ENCODE measurements around the gene KCMF1. TPM values are rescaled to one million over a fixed set of nuclear protein-coding genes. Genes with fewer than 3 reads are reported as not detected.
A peak's percentile ranks its signal among the peaks of the same experiment; 100 is the strongest.

Gene KCMF1
- polyA plus RNA-seq, 1 experiment = 121 TPM

- Histone ChIP-seq H3K9me3 (ENCODE audit: control insufficient read depth, insufficient read depth, low read length) (no peaks in the 10 kb centered on the region), H3K27me3 (ENCODE audit: control insufficient read depth, insufficient read depth, low read length) (peaks cover 11% of the 10 kb centered on the region), H3K27ac (ENCODE audit: low read depth, low read length) (no peak overlapping the region), H3K4me3 (ENCODE audit: low read depth, low read length) (no peak overlapping the region)
- ChIA-PET POLR2A (interaction anchor here (0.7 kb wide), 1 partner anchor 28 kb away, joined by 7 read pairs; no protein-coding TSS in a partner anchor), CTCF (interaction anchor here (0.9 kb wide), 1 partner anchor 37 kb away, joined by 3 read pairs; no protein-coding TSS in a partner anchor)
- no peak for DNase-seq (ENCODE audit: low read depth, low spot score)
- TF ChIP-seq CTCF (IDR thresholded peaks at IDR 0.05; ENCODE audit: low read depth, low read length) = no peak
Observed at GRCh38 chr2:85095094-85095493, 124.1 kb downstream of the KCMF1 start.

- Histone ChIP-seq H3K4me3 (ENCODE audit: low read depth, low read length) (no peak overlapping the region), H3K27ac (ENCODE audit: low read depth, low read length) (no peak overlapping the region), H3K27me3 (ENCODE audit: control insufficient read depth, insufficient read depth, low read length) (peaks cover 4% of the 10 kb centered on the region), H3K9me3 (ENCODE audit: control insufficient read depth, insufficient read depth, low read length) (no peaks in the 10 kb centered on the region)
- TF ChIP-seq CTCF (IDR thresholded peaks at IDR 0.05; ENCODE audit: low read depth, low read length) = no peak
- POLR2A ChIA-PET = no interaction called here
- CTCF ChIA-PET = interaction anchor here (1.3 kb wide), 1 partner anchor 204 kb away, joined by 6 read pairs; no protein-coding TSS in a partner anchor
- DNase-seq (ENCODE audit: low read depth, low spot score) = no peak
Observed at GRCh38 chr2:85096616-85097015, 125.7 kb downstream of the KCMF1 start.

GRCh38 chr2:85104228-85104627 lies 133.3 kb downstream of the KCMF1 start:
- no peak for TF ChIP-seq CTCF (IDR thresholded peaks at IDR 0.05; ENCODE audit: low read depth, low read length)
- POLR2A ChIA-PET = no interaction called here

GRCh38 chr2:85106489-85107180 lies 135.7 kb downstream of the KCMF1 start:
- ChIA-PET CTCF (no interaction called here), POLR2A (no interaction called here)
- DNase-seq (ENCODE audit: low read depth, low spot score) = peak; percentile 47

More at GRCh38 chr2:85104228-85104627, 133.3 kb downstream of the KCMF1 start:
- Histone ChIP-seq H3K4me3 (ENCODE audit: low read depth, low read length) (no peak overlapping the region), H3K27ac (ENCODE audit: low read depth, low read length) (no peak overlapping the region), H3K9me3 (ENCODE audit: control insufficient read depth, insufficient read depth, low read length) (no peaks in the 10 kb centered on the region), H3K27me3 (ENCODE audit: control insufficient read depth, insufficient read depth, low read length) (no peaks in the 10 kb centered on the region)
- CTCF ChIA-PET = interaction anchor here (0.7 to 1.6 kb wide), 3 partner anchors 37 to 196 kb away, joined by 3 to 9 read pairs (median 3); no protein-coding TSS in a partner anchor
- DNase-seq (ENCODE audit: low read depth, low spot score) = no peak

More at GRCh38 chr2:85106489-85107180, 135.7 kb downstream of the KCMF1 start:
- no peak overlapping the region for H3K4me3 ChIP-seq (ENCODE audit: low read depth, low read length)
- no peak for TF ChIP-seq CTCF (IDR thresholded peaks at IDR 0.05; ENCODE audit: low read depth, low read length)
- H3K9me3 ChIP-seq (ENCODE audit: control insufficient read depth, insufficient read depth, low read length) = no peaks in the 10 kb centered on the region
- no peak overlapping the region for H3K27ac ChIP-seq (ENCODE audit: low read depth, low read length)
- no peaks in the 10 kb centered on the region for H3K27me3 ChIP-seq (ENCODE audit: control insufficient read depth, insufficient read depth, low read length)

Small RNA genes lying within 50 kb of the gene (small RNA-seq; reads per million reads assigned to genes)
- not detected for gene AC078974.1 (ENCODE audit: insufficient read length, low read depth)

Other genes with a start within 250 kb of the KCMF1 start
- gene TRABD2A, start 90.1 kb upstream of the KCMF1 start, polyA plus RNA-seq (2011; rRNA removed) = 30.2 and 32.8 TPM in 2 replicates
- gene TMSB10, start 65.5 kb upstream of the KCMF1 start, polyA plus RNA-seq (2011; rRNA removed) = 4,621 and 5,651 TPM in 2 replicates
- gene TCF7L1, start 162.2 kb downstream of the KCMF1 start, polyA plus RNA-seq (2011; rRNA removed) = 2.7 and 3.5 TPM in 2 replicates

All from AG04450 (cell line).